H1 (cell line): ENCODE data around the gene CES3.

Experiments used
- CBX5 ChIP-seq: fragments of 300-800, 300-1000 bp; sonication (generic); IDR thresholded peaks from 2 replicates; pipeline ENCODE4 v1.7.1; 2016; ENCODE audit warnings: antibody characterized with exemption, low read length, low read depth
- EZH2 ChIP-seq: fragments of 200-600 bp; sonication (generic); IDR thresholded peaks from 2 replicates; pipeline ENCODE4 v1.7.1; 2012; ENCODE audit warnings: low read depth, mild to moderate bottlenecking, moderate library complexity, low read length, inconsistent platforms; ENCODE audit not compliant: severe bottlenecking
- POLR2A ChIP-seq, 2 experiments: IDR thresholded peaks; 1 replicate in 1 of 2; 2 replicates in 1 of 2; pipeline ENCODE4 v1.6.1; 2011; ENCODE audit warnings: low read depth in 2 of 2, low read length in 2 of 2, mild to moderate bottlenecking in 2 of 2; ENCODE audit errors: control extremely low read depth in 1 of 2
- POLR2AphosphoS5 ChIP-seq: IDR thresholded peaks from 2 replicates; pipeline ENCODE4 v1.6.1; 2011; ENCODE audit warnings: low read depth, low read length
- POU5F1 ChIP-seq: IDR thresholded peaks from 2 replicates; pipeline ENCODE4 v1.6.1; 2011; ENCODE audit warnings: low read depth, mild to moderate bottlenecking, low read length, moderate library complexity
- RFX5 ChIP-seq: IDR thresholded peaks from 2 replicates; pipeline ENCODE4 v1.6.1; 2011; ENCODE audit warnings: low read depth, low read length, improper control_type of control experiment, borderline replicate concordance
- SIN3A ChIP-seq, 2 experiments: IDR thresholded peaks in 1 of 2; conservative IDR thresholded peaks in 1 of 2; 2 replicates each; pipeline ENCODE4 v1.6.1; 2011 to 2012; ENCODE audit warnings: low read length in 2 of 2, improper control_type of control experiment in 1 of 2, low read depth in 1 of 2, mild to moderate bottlenecking in 1 of 2
- SRF ChIP-seq: IDR thresholded peaks from 2 replicates; pipeline ENCODE4 v1.6.1; 2011; ENCODE audit warnings: mild to moderate bottlenecking, low read depth, low read length, moderate library complexity
- TAF1 ChIP-seq: IDR thresholded peaks from 2 replicates; pipeline ENCODE4 v1.6.1; 2011; ENCODE audit warnings: mild to moderate bottlenecking, low read depth, low read length
- TF ChIP-seq, protein P1 (sequence below), 3 experiments: IDR thresholded peaks; 1 replicate in 2 of 3; 2 replicates in 1 of 3; pipeline versions ENCODE4 v1.5.1 to v1.6.1; 2011; ENCODE audit warnings: low read length in 3 of 3, mild to moderate bottlenecking in 3 of 3, inconsistent platforms in 2 of 3, low read depth in 1 of 3, moderate library complexity in 1 of 3; ENCODE audit not compliant: insufficient read depth in 1 of 3; ENCODE audit errors: control extremely low read depth in 1 of 3
- TF ChIP-seq, protein P2 (sequence below): IDR thresholded peaks from 2 replicates; pipeline ENCODE4 v1.6.1; 2011; ENCODE audit warnings: low read length, improper control_type of control experiment

DNA sequence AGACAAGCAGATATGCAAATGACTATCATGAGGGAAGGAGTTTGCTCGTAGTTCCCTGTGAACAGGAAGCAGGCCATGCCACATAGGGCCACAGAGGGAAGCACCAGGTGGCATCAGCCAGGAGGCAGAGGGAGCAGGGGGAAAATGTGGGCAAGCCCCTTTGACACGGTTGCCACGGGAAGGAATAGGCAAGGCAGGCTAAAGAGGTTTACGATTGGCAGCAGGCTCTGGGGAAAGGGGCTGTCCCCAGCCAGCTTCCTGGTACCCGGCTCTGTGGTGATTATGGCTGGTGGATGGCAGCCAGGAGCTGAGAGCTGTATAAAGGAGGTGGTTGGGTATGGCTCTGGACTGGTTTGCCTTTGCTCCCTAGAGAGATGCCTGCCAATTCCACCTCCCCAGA lies 848 bp downstream of the CES3 start:
- TF ChIP-seq EZH2 (no peak), POLR2A (IDR thresholded peaks at IDR 0.05; ENCODE audit: control extremely low read depth in 1 of 2, low read depth in 2 of 2, low read length in 2 of 2) (no peak), SIN3A (conservative IDR thresholded peaks at IDR 0.05 in 1 of 2, IDR thresholded peaks at IDR 0.05 in 1 of 2; ENCODE audit: low read depth in 1 of 2, low read length in 2 of 2) (no peak), RFX5 (no peak), CBX5 (no peak), POLR2AphosphoS5 (no peak), TAF1 (no peak), POU5F1 (no peak), SRF (no peak)
- TF ChIP-seq, protein P1, sequence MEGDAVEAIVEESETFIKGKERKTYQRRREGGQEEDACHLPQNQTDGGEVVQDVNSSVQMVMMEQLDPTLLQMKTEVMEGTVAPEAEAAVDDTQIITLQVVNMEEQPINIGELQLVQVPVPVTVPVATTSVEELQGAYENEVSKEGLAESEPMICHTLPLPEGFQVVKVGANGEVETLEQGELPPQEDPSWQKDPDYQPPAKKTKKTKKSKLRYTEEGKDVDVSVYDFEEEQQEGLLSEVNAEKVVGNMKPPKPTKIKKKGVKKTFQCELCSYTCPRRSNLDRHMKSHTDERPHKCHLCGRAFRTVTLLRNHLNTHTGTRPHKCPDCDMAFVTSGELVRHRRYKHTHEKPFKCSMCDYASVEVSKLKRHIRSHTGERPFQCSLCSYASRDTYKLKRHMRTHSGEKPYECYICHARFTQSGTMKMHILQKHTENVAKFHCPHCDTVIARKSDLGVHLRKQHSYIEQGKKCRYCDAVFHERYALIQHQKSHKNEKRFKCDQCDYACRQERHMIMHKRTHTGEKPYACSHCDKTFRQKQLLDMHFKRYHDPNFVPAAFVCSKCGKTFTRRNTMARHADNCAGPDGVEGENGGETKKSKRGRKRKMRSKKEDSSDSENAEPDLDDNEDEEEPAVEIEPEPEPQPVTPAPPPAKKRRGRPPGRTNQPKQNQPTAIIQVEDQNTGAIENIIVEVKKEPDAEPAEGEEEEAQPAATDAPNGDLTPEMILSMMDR (IDR thresholded peaks at IDR 0.05; ENCODE audit: control extremely low read depth in 1 of 3, insufficient read depth in 1 of 3, low read depth in 1 of 3, low read length in 3 of 3), result no peak
- TF ChIP-seq, protein P2, sequence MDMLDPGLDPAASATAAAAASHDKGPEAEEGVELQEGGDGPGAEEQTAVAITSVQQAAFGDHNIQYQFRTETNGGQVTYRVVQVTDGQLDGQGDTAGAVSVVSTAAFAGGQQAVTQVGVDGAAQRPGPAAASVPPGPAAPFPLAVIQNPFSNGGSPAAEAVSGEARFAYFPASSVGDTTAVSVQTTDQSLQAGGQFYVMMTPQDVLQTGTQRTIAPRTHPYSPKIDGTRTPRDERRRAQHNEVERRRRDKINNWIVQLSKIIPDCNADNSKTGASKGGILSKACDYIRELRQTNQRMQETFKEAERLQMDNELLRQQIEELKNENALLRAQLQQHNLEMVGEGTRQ, result no peak
